Prostate gland (tissue), 2 donors: ENCODE results near the gene SLC6A7.

Experiments used
- POLR2A ChIP-seq: fragments of 450-650 bp; IDR thresholded peaks from one replicate; pipeline ENCODE4 v1.6.1; 2016; ENCODE audit warnings: antibody characterized with exemption, mild to moderate bottlenecking
- POLR2AphosphoS5 ChIP-seq: sonication (generic); formaldehyde crosslinking; IDR thresholded peaks from one replicate; pipeline ENCODE4 v1.6.1; 2017; ENCODE audit warnings: antibody characterized with exemption
- TF ChIP-seq, protein P1 (sequence below), 4 experiments: fragments of 200-600 bp in 2 of 4; fragments of 450-650 bp in 2 of 4; sonication (generic) in 2 of 4; IDR thresholded peaks; 1 replicate in 3 of 4; 2 replicates in 1 of 4; pipeline ENCODE4 v1.5.1; 2016 to 2019; ENCODE audit warnings: antibody characterized with exemption in 4 of 4, mild to moderate bottlenecking in 2 of 4, moderate library complexity in 2 of 4

DNA sequence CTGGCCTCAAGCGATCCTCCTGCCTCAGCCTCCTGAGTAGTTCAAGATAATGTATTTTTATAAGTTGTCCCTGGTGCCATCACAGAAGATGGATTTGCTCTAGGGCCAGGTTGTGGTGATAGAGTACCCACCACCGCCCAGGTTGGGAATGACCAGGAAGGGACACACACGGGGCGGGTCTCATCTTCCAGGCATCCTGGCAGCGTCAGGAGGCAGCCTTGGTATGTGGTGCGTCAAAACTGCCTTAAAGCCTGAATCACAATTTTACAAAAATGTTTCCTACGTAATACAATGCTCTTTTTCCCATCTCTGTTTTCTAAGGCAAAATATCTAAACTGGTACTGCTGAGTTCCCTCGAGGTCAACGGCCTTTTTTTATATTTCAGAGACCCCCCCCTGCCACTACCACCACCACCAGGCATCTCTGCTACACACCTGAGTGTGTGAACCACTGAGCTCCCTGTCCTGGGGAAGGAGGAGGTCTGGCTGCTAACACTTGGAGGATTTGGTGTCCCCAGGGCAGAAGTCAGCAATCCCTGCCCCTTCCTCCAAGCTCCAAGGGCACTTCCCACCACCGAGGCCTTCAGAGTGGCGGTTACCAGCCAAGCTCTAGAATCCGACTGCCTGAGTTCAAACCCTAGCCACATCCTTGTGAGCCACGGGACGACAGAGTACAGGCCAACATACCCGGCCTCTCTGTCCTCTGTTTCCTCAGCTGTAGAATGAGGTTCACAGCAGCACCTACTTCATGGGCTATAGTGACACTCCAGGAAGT lies 47.3 kb downstream of the SLC6A7 start:
- TF ChIP-seq, protein P1, sequence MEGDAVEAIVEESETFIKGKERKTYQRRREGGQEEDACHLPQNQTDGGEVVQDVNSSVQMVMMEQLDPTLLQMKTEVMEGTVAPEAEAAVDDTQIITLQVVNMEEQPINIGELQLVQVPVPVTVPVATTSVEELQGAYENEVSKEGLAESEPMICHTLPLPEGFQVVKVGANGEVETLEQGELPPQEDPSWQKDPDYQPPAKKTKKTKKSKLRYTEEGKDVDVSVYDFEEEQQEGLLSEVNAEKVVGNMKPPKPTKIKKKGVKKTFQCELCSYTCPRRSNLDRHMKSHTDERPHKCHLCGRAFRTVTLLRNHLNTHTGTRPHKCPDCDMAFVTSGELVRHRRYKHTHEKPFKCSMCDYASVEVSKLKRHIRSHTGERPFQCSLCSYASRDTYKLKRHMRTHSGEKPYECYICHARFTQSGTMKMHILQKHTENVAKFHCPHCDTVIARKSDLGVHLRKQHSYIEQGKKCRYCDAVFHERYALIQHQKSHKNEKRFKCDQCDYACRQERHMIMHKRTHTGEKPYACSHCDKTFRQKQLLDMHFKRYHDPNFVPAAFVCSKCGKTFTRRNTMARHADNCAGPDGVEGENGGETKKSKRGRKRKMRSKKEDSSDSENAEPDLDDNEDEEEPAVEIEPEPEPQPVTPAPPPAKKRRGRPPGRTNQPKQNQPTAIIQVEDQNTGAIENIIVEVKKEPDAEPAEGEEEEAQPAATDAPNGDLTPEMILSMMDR (IDR thresholded peaks at IDR 0.05): no peak
- TF ChIP-seq POLR2AphosphoS5: no peak
- no peak for TF ChIP-seq POLR2A
